Spleen (tissue), 11 donors: Measurements from ENCODE around the gene PPP1R12B. TPM values are rescaled to one million over a fixed set of nuclear protein-coding genes. Genes with fewer than 3 reads are reported as not detected.

Experiments
- DNase-seq: peaks from one replicate; pipeline ENCODE4 v3.0.0-alpha.2; 2020
- H3K27ac ChIP-seq, 8 donors: fragments of 200-600 bp; sonication (generic) in 7 of 8; 1 replicate in 4 of 8; 2 replicates in 4 of 8; pipeline versions ENCODE4 v1.5.0 to v1.8.0; 2016 to 2021; ENCODE audit warnings: inconsistent platforms in 4 of 8, mild to moderate bottlenecking in 4 of 8, moderate library complexity in 1 of 8
- H3K27me3 ChIP-seq, 7 donors: fragments of 200-600 bp; sonication (generic) in 6 of 7; replicated peaks in 1 of 7; 1 replicate in 4 of 7; 2 replicates in 3 of 7; pipeline versions ENCODE4 v1.5.0 to v1.8.0; 2016 to 2021; ENCODE audit warnings: inconsistent platforms in 3 of 7, mild to moderate bottlenecking in 1 of 7
- H3K36me3 ChIP-seq, 6 donors: fragments of 200-600 bp; sonication (generic) in 5 of 6; 1 replicate in 4 of 6; 2 replicates in 2 of 6; pipeline versions ENCODE4 v1.5.0 to v1.8.0; 2016 to 2021; ENCODE audit warnings: inconsistent platforms in 2 of 6
- H3K4me1 ChIP-seq, 6 donors: fragments of 200-600 bp; sonication (generic) in 5 of 6; 1 replicate in 3 of 6; 2 replicates in 3 of 6; pipeline versions ENCODE4 v1.5.0 to v1.8.0; 2016 to 2021; ENCODE audit warnings: inconsistent platforms in 3 of 6
- H3K4me3 ChIP-seq, 8 donors: fragments of 200-600 bp; sonication (generic) in 7 of 8; 1 replicate in 4 of 8; 2 replicates in 4 of 8; pipeline versions ENCODE4 v1.5.0 to v1.8.0; 2016 to 2021; ENCODE audit warnings: inconsistent platforms in 4 of 8, mild to moderate bottlenecking in 4 of 8, moderate library complexity in 2 of 8
- H3K9me3 ChIP-seq, 8 donors: fragments of 200-600 bp; sonication (generic) in 7 of 8; 1 replicate in 4 of 8; 2 replicates in 4 of 8; pipeline versions ENCODE4 v1.5.0 to v1.8.0; 2016 to 2021; ENCODE audit warnings: inconsistent platforms in 4 of 8
- CTCF ChIP-seq, 11 experiments: fragments of 200-600 bp in 7 of 11; fragments of 450-650 bp in 4 of 11; sonication (generic) in 4 of 11; IDR thresholded peaks in 8 of 11; conservative IDR thresholded peaks in 3 of 11; 1 replicate in 7 of 11; 2 replicates in 4 of 11; pipeline versions ENCODE4 v1.4.0 to v1.8.0; 2016 to 2021; ENCODE audit warnings: antibody characterized with exemption in 11 of 11, inconsistent platforms in 4 of 11, mild to moderate bottlenecking in 1 of 11
- POLR2A ChIP-seq, 3 donors: fragments of 450-650 bp; IDR thresholded peaks; one replicate each; pipeline ENCODE4 v1.5.1; 2017; ENCODE audit warnings: antibody characterized with exemption in 3 of 3, mild to moderate bottlenecking in 1 of 3
- POLR2AphosphoS5 ChIP-seq, 3 donors: sonication (generic); formaldehyde crosslinking; IDR thresholded peaks; one replicate each; pipeline ENCODE4 v1.5.1; 2017; ENCODE audit warnings: antibody characterized with exemption in 3 of 3
- WGBS, 5 donors: extraction: QIAGEN DNeasy Blood & Tissue Kit in 3 of 5; methylation state at CpG; one replicate each; pipeline versions ENCODE4 v1.1.5 to v1.1.7; 2013 to 2018; 5-methylcytosine and 5-hydroxymethylcytosine counted together
- intact Hi-C: fragments of 100-400 bp; cut with DNase I; formaldehyde crosslinking; loops from one replicate; pipeline ENCODE4 v1.15.0; 2023; ENCODE audit warnings: low total_unique reads
- polyA plus RNA-seq, 3 donors: library from polyadenylated mRNA; stranded (reverse); fragments of 200-250 nt; gene quantifications; one replicate each; pipeline ENCODE4 v1.2.1, GENCODE V29; 2013
- total RNA-seq, 7 donors: library from RNA; depleted of rRNA in 3 of 7; stranded (reverse); fragments of >200 nt in 3 of 7; fragmentation: NEBNext Ultra II Directional in 4 of 7; extraction: Animal tissue kit (Norgen Biotek cat#: 25700) in 4 of 7; gene quantifications; one replicate each; pipeline versions ENCODE4 v1.1.0 to v1.2.1, GENCODE V29; 2016 to 2021
- donor health status: healthy with polysubstance abuse.
- donor health status: DM: no; HTN: no; CAD: no; lungs with moderate emphysema.
- donor health status: DM: no; HTN: no; CAD: no.
- donor health status: Bipolar disorder and iron deficiency.
- donor health status: healthy.
- donor health status: DM: no; HTN: no; CAD: no.
- donor health status: DM: yes; HTN: yes; CAD: no.

The PPP1R12B gene
- total and polyA plus RNA-seq, 10 donors, result 2.4 to 124 (median 73.7) TPM

GRCh38 chr1:202357506-202357905 lies 9.0 kb downstream of the PPP1R12B start:
- no peak for DNase-seq
- peaks cover 0 to 14% (median 3%) of the 10 kb centered on the region in 6 donors for H3K4me1 ChIP-seq
- TF ChIP-seq POLR2A (IDR thresholded peaks at IDR 0.05) (no peak), POLR2AphosphoS5 (IDR thresholded peaks at IDR 0.05) (no peak), CTCF (IDR thresholded peaks at IDR 0.05 in 8 of 11, conservative IDR thresholded peaks at IDR 0.05 in 3 of 11) (no peak)
- no peaks in the 10 kb centered on the region for H3K36me3 ChIP-seq
- no peak overlapping the region for H3K4me3 ChIP-seq
- no peaks in the 10 kb centered on the region for H3K27me3 ChIP-seq
- no peaks in the 10 kb centered on the region for H3K9me3 ChIP-seq
- intact Hi-C loops, result no loop called here
- no peak overlapping the region for H3K27ac ChIP-seq

GRCh38 chr1:202361224-202361623 lies 12.7 kb downstream of the PPP1R12B start:
- no peaks in the 10 kb centered on the region for H3K36me3 ChIP-seq
- H3K4me1 ChIP-seq, result peaks cover 0 to 3% (median 0%) of the 10 kb centered on the region in 6 donors
- WGBS, 5 donors, result 89 to 99% (median 92%) methylated on average over 2 of the region's 2 CpGs
- H3K9me3 ChIP-seq, result no peaks in the 10 kb centered on the region
- intact Hi-C loops, result no loop called here
- H3K27ac ChIP-seq, result no peak overlapping the region
- no peaks in the 10 kb centered on the region for H3K27me3 ChIP-seq
- no peak for DNase-seq
- no peak overlapping the region for H3K4me3 ChIP-seq
- TF ChIP-seq POLR2A (IDR thresholded peaks at IDR 0.05) (no peak), CTCF (IDR thresholded peaks at IDR 0.05 in 8 of 11, conservative IDR thresholded peaks at IDR 0.05 in 3 of 11) (no peak), POLR2AphosphoS5 (IDR thresholded peaks at IDR 0.05) (no peak)

GRCh38 chr1:202361701-202362100 lies 13.2 kb downstream of the PPP1R12B start:
- no peak for DNase-seq
- no peak overlapping the region for H3K4me3 ChIP-seq
- no peaks in the 10 kb centered on the region for H3K27me3 ChIP-seq
- no peak overlapping the region for H3K27ac ChIP-seq
- WGBS, 5 donors, result 96 to 99% (median 97%) methylated on average over 3 of the region's 3 CpGs
- intact Hi-C loops, result no loop called here
- no peaks in the 10 kb centered on the region for H3K9me3 ChIP-seq
- H3K4me1 ChIP-seq, result peaks cover 0 to 3% (median 0%) of the 10 kb centered on the region in 6 donors
- TF ChIP-seq POLR2A (IDR thresholded peaks at IDR 0.05) (no peak), POLR2AphosphoS5 (IDR thresholded peaks at IDR 0.05) (no peak), CTCF (IDR thresholded peaks at IDR 0.05 in 8 of 11, conservative IDR thresholded peaks at IDR 0.05 in 3 of 11) (no peak)
- no peaks in the 10 kb centered on the region for H3K36me3 ChIP-seq

- H3K27me3 ChIP-seq, result no peaks in the 10 kb centered on the region
- DNase-seq, result no peak
- no peak overlapping the region for H3K4me3 ChIP-seq
- no peaks in the 10 kb centered on the region for H3K9me3 ChIP-seq
- TF ChIP-seq CTCF (IDR thresholded peaks at IDR 0.05 in 8 of 11, conservative IDR thresholded peaks at IDR 0.05 in 3 of 11), result no peak
- TF ChIP-seq POLR2AphosphoS5 (IDR thresholded peaks at IDR 0.05), result no peak
- no peak for TF ChIP-seq POLR2A (IDR thresholded peaks at IDR 0.05)
- WGBS, 5 donors, result 96 to 99% (median 98%) methylated on average over 2 of the region's 2 CpGs
- H3K4me1 ChIP-seq, result peaks cover 0 to 3% (median 0%) of the 10 kb centered on the region in 6 donors
- H3K36me3 ChIP-seq, result no peaks in the 10 kb centered on the region
- intact Hi-C loops, result no loop called here
- no peak overlapping the region for H3K27ac ChIP-seq
Observed at GRCh38 chr1:202362212-202362611, 13.7 kb downstream of the PPP1R12B start.
